ENCODE data around the gene TINAG. TPM values are rescaled to one million over a fixed set of nuclear protein-coding genes. Genes with fewer than 3 reads are reported as not detected.

Gene TINAG
- total RNA-seq, 1 donor from 2014 or later = 0.41 TPM

GRCh38 chr6:54266400-54266923, 41.8 kb upstream of the TINAG start:
- Histone ChIP-seq H3K27ac (replicated peaks) (no peak overlapping the region), H3K4me3 (no peak overlapping the region), H3K36me3 (no peaks in the 10 kb centered on the region), H3K9me3 (replicated peaks) (no peaks in the 10 kb centered on the region), H3K27me3 (ENCODE audit: low read depth) (no peaks in the 10 kb centered on the region), H3K4me1 (peaks cover 20% of the 10 kb centered on the region)
- intact Hi-C loops (cut with micrococcal nuclease) = no loop called here
- DNase-seq = no peak
- no peak for TF ChIP-seq CTCF (IDR thresholded peaks at IDR 0.05; ENCODE audit: borderline replicate concordance)

GRCh38 chr6:54267798-54268197, 40.4 kb upstream of the TINAG start:
- Histone ChIP-seq H3K4me1 (peaks cover 20% of the 10 kb centered on the region), H3K27ac (replicated peaks) (no peak overlapping the region), H3K36me3 (no peaks in the 10 kb centered on the region), H3K9me3 (replicated peaks) (no peaks in the 10 kb centered on the region), H3K27me3 (ENCODE audit: low read depth) (no peaks in the 10 kb centered on the region), H3K4me3 (no peak overlapping the region)
- intact Hi-C loops (cut with micrococcal nuclease) = no loop called here
- no peak for DNase-seq
- peak; percentile 49 for TF ChIP-seq CTCF (IDR thresholded peaks at IDR 0.05; ENCODE audit: borderline replicate concordance)

GRCh38 chr6:54273214-54273820, 34.9 kb upstream of the TINAG start:
- no peak for DNase-seq
- intact Hi-C loops (cut with micrococcal nuclease) = no loop called here
- TF ChIP-seq CTCF (IDR thresholded peaks at IDR 0.05; ENCODE audit: borderline replicate concordance) = no peak
- no peak overlapping the region for H3K27ac ChIP-seq (replicated peaks)
- no peak overlapping the region for H3K4me3 ChIP-seq
- H3K36me3 ChIP-seq = no peaks in the 10 kb centered on the region
- peaks cover 5% of the 10 kb centered on the region for H3K4me1 ChIP-seq
- H3K27me3 ChIP-seq (ENCODE audit: low read depth) = no peaks in the 10 kb centered on the region
- no peaks in the 10 kb centered on the region for H3K9me3 ChIP-seq (replicated peaks)

- Histone ChIP-seq H3K27ac (replicated peaks) (no peak overlapping the region), H3K27me3 (ENCODE audit: low read depth) (no peaks in the 10 kb centered on the region), H3K36me3 (no peaks in the 10 kb centered on the region), H3K9me3 (replicated peaks) (no peaks in the 10 kb centered on the region), H3K4me3 (no peak overlapping the region), H3K4me1 (peaks cover 5% of the 10 kb centered on the region)
- TF ChIP-seq CTCF (IDR thresholded peaks at IDR 0.05; ENCODE audit: borderline replicate concordance) = no peak
- no peak for DNase-seq
- intact Hi-C loops (cut with micrococcal nuclease) = no loop called here
These were observed 33.9 kb upstream of the TINAG start for GRCh38 chr6:54274383-54274782.

GRCh38 chr6:54282186-54282585, 26.1 kb upstream of the TINAG start:
- no peak for TF ChIP-seq CTCF (IDR thresholded peaks at IDR 0.05; ENCODE audit: borderline replicate concordance)
- no peak for DNase-seq
- no peaks in the 10 kb centered on the region for H3K9me3 ChIP-seq (replicated peaks)
- no peaks in the 10 kb centered on the region for H3K27me3 ChIP-seq (ENCODE audit: low read depth)
- intact Hi-C loops (cut with micrococcal nuclease) = no loop called here
- no peak overlapping the region for H3K4me3 ChIP-seq
- H3K27ac ChIP-seq (replicated peaks) = no peak overlapping the region
- no peaks in the 10 kb centered on the region for H3K4me1 ChIP-seq
- no peaks in the 10 kb centered on the region for H3K36me3 ChIP-seq
